Measurements from ENCODE around the gene DHRS7C.

Gene DHRS7C

GRCh38 chr17:9765322-9765721, 26.1 kb downstream of the DHRS7C start:
- no peak for DNase-seq

- DNase-seq: no peak
Measured at GRCh38 chr17:9763643-9764042, 27.7 kb downstream of the DHRS7C start.

- DNase-seq: no peak
Measured at GRCh38 chr17:9760266-9760665, 31.1 kb downstream of the DHRS7C start.

- no peak for DNase-seq
Measured at GRCh38 chr17:9755083-9755482, 36.3 kb downstream of the DHRS7C start.

- no peak for DNase-seq
Measured at GRCh38 chr17:9750524-9750923, 40.9 kb downstream of the DHRS7C start.

- no peak for DNase-seq
Measured at GRCh38 chr17:9729735-9730420, 61.5 kb downstream of the DHRS7C start.

GRCh38 chr17:9729034-9729650, 62.2 kb downstream of the DHRS7C start:
- DNase-seq: no peak

GRCh38 chr17:9728564-9728963, 62.8 kb downstream of the DHRS7C start:
- DNase-seq: no peak

GRCh38 chr17:9728005-9728404, 63.4 kb downstream of the DHRS7C start:
- DNase-seq: no peak

- DNase-seq: no peak
Measured at GRCh38 chr17:9726291-9726690, 65.1 kb downstream of the DHRS7C start.

GRCh38 chr17:9725575-9725974, 65.8 kb downstream of the DHRS7C start:
- no peak for DNase-seq
